ENCODE measurements around the gene KLC1. TPM values are rescaled to one million over a fixed set of nuclear protein-coding genes. Genes with fewer than 3 reads are reported as not detected.

Gene KLC1
- total and polyA plus RNA-seq, 2 of the 8 experiments (the other 6 are each of a cell fraction or from before 2014, with no cell fraction given) = 84.6 to 134 TPM

DNA sequence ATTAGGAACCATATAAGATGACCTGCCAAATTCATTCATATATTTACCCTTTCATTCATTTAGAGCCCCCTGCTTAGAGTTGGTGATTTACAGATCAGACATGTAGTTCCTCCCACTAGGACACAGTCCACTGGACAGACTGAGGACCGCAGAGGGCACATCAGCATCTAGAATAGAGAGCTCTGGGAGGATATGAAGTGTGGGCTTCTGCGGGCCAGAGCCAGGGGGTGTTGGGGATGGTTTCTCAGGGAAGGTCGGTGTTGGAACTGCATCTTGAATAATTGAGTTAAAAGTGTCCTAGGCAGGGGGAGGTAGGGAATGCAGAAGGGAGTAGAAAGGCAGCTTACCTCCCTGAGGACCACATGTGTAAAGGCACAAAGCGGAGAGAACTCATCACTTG lies 42.9 kb downstream of the KLC1 start (continued):
- TF ChIP-seq SIN3A (conservative IDR thresholded peaks at IDR 0.05 in 1 of 2, IDR thresholded peaks at IDR 0.05 in 1 of 2; ENCODE audit: low read depth in 1 of 2, low read length in 2 of 2) = no peak
- no peak for TF ChIP-seq JUND (IDR thresholded peaks at IDR 0.05; ENCODE audit: low read length)
- TF ChIP-seq MAFK (IDR thresholded peaks at IDR 0.05; ENCODE audit: low read depth, low read length) = no peak
- no peak for TF ChIP-seq SAP30 (IDR thresholded peaks at IDR 0.05; ENCODE audit: insufficient read depth, insufficient replicate concordance, low read length)
- TF ChIP-seq RXRA (IDR thresholded peaks at IDR 0.05; ENCODE audit: insufficient read depth, low read depth, low read length) = no peak
- TF ChIP-seq JUN (IDR thresholded peaks at IDR 0.05; ENCODE audit: low read depth, low read length) = no peak
- no peak for TF ChIP-seq TBP (IDR thresholded peaks at IDR 0.05; ENCODE audit: low read depth, low read length)
